ENCODE measurements around the gene TBC1D4.

- TF ChIP-seq POLR2A (IDR thresholded peaks at IDR 0.05) (no peak), CTCF (IDR thresholded peaks at IDR 0.05) (no peak)
These were observed 26.0 kb downstream of the TBC1D4 start for GRCh38 chr13:75455962-75456361.
